A549 (cell line): ENCODE results near the gene PPIP5K2.

Experiments used
- RARB ChIP-seq: fragments of 250-450 bp; sonication (Bioruptor Pico); IDR thresholded peaks from 2 replicates; pipeline ENCODE4 v1.8.0; 2021; ENCODE audit warnings: mild to moderate bottlenecking, moderate library complexity
- TF ChIP-seq, protein P1 (sequence below): fragments of >200 bp; sonication (Bioruptor Twin); formaldehyde crosslinking; IDR thresholded peaks from 3 replicates; pipeline ENCODE4 v1.5.1; 2016

DNA sequence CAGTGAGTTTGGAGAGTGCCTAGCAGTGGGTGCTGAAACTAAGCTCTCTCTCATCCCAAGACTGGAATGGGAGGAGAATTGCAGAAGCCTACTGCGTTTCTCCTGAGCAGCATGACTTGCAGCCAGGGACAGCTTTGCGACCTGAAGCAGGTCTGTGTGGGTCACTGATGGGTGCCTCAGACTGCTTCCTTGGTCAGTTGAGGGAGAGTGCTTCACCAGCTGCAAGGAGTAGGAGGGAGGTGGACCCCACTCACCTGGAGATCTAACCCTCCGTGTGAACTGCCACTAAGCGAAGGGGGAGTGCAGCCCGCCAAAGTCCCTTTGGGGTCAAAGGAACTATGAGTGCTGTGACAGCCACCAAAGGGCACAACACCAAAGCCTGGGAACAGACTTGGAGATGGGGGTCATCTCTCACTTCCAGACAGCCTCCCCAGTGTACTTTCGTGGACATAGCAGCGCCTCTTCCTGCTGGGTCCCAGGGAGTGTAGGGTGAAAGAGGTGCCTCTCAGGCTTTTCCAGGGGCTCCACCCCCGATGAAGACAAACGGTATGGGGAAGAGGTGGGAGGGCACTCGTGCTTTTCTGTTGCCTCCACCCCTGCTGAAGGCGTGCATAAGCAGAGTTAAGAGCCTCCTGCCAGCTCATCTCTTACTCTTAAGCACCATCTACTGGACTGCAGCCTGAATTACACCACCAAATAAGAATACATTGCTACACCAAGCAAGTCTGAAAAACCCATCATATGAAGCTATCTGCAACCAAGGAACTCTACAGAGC, 104.2 kb downstream of the PPIP5K2 start:
- TF ChIP-seq, protein P1, sequence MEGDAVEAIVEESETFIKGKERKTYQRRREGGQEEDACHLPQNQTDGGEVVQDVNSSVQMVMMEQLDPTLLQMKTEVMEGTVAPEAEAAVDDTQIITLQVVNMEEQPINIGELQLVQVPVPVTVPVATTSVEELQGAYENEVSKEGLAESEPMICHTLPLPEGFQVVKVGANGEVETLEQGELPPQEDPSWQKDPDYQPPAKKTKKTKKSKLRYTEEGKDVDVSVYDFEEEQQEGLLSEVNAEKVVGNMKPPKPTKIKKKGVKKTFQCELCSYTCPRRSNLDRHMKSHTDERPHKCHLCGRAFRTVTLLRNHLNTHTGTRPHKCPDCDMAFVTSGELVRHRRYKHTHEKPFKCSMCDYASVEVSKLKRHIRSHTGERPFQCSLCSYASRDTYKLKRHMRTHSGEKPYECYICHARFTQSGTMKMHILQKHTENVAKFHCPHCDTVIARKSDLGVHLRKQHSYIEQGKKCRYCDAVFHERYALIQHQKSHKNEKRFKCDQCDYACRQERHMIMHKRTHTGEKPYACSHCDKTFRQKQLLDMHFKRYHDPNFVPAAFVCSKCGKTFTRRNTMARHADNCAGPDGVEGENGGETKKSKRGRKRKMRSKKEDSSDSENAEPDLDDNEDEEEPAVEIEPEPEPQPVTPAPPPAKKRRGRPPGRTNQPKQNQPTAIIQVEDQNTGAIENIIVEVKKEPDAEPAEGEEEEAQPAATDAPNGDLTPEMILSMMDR = peak; percentile 53
- TF ChIP-seq RARB (CRISPR knock-in tag) = no peak
